C1 segment of cervical spinal cord (tissue), 14 donors: ENCODE data around the gene ARHGEF4.
"Not testable (repeated sequence)": the region's sequence is repeated elsewhere in the genome, so short reads cannot be mapped to it uniquely, and the experiment has no call there.

Experiments used
- DNase-seq, 14 donors: peaks; one replicate each; lab custom pipeline; 2025; lab: John Stamatoyannopoulos, UW

Gene ARHGEF4

GRCh38 chr2:131077966-131078365 is 241.3 kb downstream of the ARHGEF4 start:
- no peak for DNase-seq

- DNase-seq: not testable (repeated sequence)
Observed at GRCh38 chr2:131079931-131080330, 243.2 kb downstream of the ARHGEF4 start.

DNA sequence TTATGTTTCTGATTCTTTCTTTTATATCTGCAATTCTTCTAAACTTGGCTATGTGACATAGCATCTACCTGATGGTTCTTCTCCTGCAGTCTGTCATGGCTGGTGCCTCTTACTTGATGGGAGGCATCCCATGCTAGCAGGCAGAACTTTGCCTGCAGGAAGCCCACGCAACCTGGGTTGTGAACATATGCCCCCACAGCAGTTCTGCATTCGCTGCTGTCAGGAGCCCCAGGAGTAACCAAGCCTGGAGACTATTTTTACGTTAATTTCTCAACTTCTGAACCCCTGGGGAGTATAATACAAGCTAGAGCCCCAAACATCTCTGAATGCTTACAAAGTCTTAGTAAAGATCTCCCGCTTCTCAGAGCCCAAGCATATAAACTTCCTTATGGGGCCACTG is 244.5 kb downstream of the ARHGEF4 start:
- no peak for DNase-seq

DNA sequence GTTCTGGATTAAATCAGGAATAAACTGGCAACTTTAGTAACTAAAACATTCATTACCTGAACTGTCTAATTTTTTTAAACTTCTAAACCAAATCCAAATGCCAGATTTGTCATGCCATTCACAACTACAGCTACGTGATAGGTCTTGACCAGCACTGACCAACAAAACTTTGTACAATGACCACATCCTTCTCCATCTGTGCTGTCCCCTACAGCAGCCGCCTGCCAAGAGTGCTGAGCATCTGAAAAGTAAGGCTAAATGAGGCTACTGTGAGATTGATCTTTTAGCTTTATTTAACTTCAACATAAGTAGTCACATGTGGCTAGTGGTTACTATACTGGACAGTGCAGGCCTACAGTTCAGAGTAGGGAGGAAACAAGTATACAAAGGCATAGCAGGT is 248.9 kb downstream of the ARHGEF4 start:
- no peak for DNase-seq

DNA sequence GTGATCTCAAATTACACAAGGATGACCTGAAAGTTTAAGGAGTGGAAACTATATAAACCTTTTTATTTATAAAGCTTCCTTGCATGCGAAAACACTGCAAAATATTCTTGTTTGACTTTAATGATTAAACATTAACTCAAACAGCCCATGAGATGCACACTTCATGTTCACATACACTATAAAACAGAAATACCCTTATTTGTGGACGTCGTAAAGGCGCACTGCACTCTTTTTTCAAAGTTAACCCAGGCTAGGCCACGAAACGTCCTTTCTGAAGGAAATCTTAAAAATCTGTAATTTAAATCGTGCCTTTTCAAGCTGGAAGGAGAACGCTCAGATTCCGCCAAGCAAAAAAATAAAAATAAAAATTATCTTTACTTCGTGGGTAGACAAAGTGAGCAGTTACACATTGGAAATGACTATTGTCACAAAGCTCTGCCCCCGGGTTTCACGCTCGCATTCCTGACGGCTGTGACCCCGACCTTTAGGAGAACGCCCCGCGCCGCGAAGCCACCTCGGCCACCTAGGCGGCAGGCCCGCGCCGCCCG is 255.8 kb downstream of the ARHGEF4 start:
- DNase-seq: peak in 1 of 14 donors; percentile 60

DNA sequence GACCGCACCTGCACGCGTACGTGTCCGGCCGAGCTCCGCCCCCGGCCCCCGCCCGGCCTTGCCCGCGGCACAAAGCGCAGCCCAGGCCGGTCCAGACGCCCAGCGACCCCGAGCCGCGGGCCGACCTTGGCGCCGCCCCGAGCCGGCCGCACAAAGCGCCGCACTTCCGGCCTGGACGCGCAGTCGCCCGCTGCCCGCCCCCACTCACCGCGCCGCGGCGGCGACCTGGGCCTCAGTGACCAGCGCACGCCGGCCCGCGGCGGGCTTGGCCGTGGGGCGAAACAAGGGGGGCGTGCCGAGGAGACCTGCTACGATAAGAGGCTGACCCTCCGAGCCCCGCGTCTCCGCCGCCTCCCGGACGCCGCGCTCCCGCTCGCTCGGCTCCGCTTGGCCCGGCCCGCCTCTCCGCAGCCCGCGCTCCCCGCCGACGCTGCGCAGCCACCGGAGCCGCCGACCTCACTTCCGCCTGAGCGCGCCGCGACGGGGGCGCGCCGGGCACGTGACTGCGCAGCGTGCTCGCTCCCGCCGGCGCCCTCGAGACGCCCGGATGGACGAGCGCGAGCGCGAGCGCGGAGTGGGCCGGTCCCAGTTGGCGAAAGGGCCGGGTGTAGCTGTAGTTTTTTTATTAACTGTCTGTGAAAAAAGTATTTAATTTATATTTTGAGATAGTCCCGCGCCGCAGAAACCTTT is 256.4 kb downstream of the ARHGEF4 start, which contains the start of gene FAM168B:
Gene FAM168B, minus strand, starts transcription at position 455 of the 690 bp plus-strand sequence. CDS start 10,814 bp downstream, outside the sequence.
- DNase-seq: peak; percentile 60 to 94 (median 86)

DNA sequence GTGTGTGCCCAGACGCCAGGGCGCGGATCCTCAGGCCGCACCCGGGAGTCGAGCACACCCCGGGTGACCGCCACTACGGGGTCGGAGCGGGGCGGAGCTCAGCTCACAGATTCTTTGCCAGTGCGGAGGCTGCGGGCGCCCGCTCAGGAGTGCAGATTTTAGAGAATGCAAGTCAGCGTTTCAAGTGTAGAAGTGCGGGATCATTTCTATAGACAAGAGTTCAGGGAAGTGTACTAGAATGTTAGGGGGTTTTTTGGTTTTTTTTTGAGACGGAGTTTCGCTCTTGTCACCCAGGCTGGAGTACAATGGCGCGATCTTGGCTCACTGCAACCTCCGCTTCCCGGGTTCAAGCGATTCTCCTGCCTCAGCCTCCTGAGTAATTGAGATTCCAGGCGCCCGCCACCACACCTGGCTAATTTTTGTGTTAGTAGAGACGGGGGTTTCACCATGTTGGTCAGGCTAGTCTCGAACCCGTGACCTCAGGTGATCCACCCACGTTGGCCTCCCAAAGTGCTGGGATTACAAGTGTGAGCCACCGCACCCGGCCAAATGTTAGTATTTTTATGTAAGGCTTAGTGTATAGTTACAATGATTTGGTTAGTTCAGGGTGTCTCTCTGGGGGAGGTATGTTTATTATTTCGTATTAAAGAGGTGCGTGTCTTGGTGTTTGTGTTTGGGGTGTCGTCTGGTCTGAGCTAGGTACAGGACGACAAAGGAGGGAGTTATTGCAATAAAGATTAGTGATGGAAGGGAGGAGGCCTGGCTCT is 257.2 kb downstream of the ARHGEF4 start:
- peak in 3 of 14 donors; percentile 60 to 93 (median 86) for DNase-seq

DNA sequence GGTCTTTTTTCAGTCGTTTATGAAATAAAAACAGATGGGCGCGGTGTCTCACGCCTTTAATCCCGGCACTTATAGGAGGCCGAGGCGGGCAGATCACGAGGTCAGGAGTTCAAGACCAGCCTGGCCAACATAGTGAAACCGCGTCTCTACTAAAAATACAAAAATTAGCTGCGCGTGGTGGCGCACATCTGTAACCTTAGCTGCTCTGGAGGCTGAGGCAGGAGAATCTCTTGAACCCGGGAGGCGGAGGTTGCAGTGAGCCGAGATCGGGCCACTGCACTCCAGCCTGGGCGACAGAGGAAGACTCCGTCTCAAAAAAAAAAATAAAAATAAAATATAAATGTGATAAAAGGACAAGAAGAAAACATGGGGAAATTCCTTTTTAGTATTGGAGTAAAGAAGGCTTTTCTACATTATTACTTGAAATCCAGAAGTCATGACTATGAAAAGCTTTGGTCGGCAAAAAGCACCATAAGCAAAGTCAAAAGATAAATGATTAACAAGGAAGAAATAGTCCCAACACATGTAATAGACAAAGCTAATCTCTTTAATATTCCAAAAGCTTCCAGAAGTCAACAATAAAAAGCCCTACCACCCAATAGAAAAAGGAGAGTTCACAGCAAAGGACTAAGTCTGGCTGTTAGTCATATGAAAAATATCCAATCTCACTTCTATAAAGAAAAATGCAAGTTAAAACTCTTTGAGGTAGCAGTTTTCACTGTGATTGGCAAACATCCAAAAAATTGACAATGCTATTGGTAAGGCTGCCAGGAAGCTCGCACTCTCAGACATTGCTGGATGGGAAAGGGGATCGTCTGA is 258.0 kb downstream of the ARHGEF4 start:
- DNase-seq: no peak
